Measurements from ENCODE around the gene F13A1. TPM values are rescaled to one million over a fixed set of nuclear protein-coding genes. Genes with fewer than 3 reads are reported as not detected.

F13A1 gene
- 10 to 100 TPM in 3 of 6 donors, 1 to 10 TPM in 3; 1.7 to 58.7 (median 17.9) TPM for total RNA-seq
- 10 to 100 TPM in 1 of 2 donors, 1 to 10 TPM in 1; 7.3 to 13.5 TPM for polyA plus RNA-seq

- Histone ChIP-seq H3K27me3 (no peaks in the 10 kb centered on the region), H3K9me3 (no peaks in the 10 kb centered on the region), H3K4me3 (peak within 1 kb of the TSS in 1 of 4 donors; percentile 27), H3K27ac (no peak within 1 kb of the TSS), H3K4me1 (no peaks in the 10 kb centered on the region), H3K36me3 (no peaks in the 10 kb centered on the region)
- ATAC-seq (peak in 3 of 4 donors; percentile 36 to 65 (median 61)), FAIRE-seq (no peak), DNase-seq (peak in 2 of 6 donors; percentile 22 to 69)
- WGBS, 2 donors, result 1 to 3% methylated on average over 34 to 39 of the region's 39 CpGs
- intact Hi-C loops (cut with DNase I), result no loop called here
- TF ChIP-seq, protein P1, sequence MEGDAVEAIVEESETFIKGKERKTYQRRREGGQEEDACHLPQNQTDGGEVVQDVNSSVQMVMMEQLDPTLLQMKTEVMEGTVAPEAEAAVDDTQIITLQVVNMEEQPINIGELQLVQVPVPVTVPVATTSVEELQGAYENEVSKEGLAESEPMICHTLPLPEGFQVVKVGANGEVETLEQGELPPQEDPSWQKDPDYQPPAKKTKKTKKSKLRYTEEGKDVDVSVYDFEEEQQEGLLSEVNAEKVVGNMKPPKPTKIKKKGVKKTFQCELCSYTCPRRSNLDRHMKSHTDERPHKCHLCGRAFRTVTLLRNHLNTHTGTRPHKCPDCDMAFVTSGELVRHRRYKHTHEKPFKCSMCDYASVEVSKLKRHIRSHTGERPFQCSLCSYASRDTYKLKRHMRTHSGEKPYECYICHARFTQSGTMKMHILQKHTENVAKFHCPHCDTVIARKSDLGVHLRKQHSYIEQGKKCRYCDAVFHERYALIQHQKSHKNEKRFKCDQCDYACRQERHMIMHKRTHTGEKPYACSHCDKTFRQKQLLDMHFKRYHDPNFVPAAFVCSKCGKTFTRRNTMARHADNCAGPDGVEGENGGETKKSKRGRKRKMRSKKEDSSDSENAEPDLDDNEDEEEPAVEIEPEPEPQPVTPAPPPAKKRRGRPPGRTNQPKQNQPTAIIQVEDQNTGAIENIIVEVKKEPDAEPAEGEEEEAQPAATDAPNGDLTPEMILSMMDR (IDR thresholded peaks at IDR 0.05), result no peak
These were observed at the start of gene F13A1 for GRCh38 chr6:6319952-6320811. F13A1 (minus strand) TSS chr6:6320662; CDS start chr6:6318664, 1,998 bp downstream.

- Histone ChIP-seq H3K27ac (no peak overlapping the region), H3K36me3 (no peaks in the 10 kb centered on the region), H3K9me3 (no peaks in the 10 kb centered on the region), H3K27me3 (no peaks in the 10 kb centered on the region), H3K4me3 (no peak overlapping the region), H3K4me1 (no peaks in the 10 kb centered on the region)
- FAIRE-seq (no peak), ATAC-seq (peak in 1 of 4 donors; percentile 14), DNase-seq (no peak)
- intact Hi-C loops (cut with DNase I), result no loop called here
- 71 to 79% methylated on average over 1 of the region's 1 CpG for WGBS, 2 donors
- TF ChIP-seq, protein P1 (IDR thresholded peaks at IDR 0.05), result no peak
These were observed 48.2 kb upstream of the F13A1 start for GRCh38 chr6:6368684-6369052.

DNA sequence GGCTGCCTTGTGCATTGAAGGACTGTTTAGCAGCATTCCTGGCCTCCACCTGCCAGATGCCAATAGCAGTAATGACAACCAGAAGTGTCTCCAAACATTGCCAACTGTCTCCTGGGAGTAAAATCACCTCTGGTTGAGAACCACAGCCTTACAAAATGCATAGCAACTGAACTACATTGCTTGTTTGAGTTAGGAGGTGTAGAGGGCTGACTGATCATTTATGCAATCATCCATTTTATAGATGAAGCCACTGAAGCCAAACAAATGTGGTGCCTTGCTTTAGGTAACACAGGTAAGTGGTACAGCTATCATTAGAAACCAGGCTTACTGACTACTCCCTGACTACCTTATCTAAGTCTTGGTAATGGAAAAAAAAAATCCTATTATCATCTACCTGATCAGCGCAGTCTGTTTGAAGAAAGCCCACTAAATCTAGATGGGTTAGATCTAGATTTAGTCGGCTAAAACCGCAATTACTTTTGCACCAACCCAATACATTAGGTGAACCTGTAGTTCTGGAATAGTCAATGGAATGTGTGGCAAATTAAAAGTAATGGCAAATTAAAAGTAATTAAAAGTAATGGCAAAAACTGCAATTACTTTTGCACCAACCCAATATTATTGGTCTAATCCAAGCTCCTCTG is 47.7 kb upstream of the F13A1 start:
- no peak for FAIRE-seq
- H3K36me3 ChIP-seq, result no peaks in the 10 kb centered on the region
- H3K9me3 ChIP-seq, result no peaks in the 10 kb centered on the region
- intact Hi-C loops (cut with DNase I), result no loop called here
- TF ChIP-seq, protein P1 (IDR thresholded peaks at IDR 0.05), result no peak
- peak in 2 of 4 donors; percentile 53 to 71 for ATAC-seq
- H3K4me1 ChIP-seq, result no peaks in the 10 kb centered on the region
- no peak for DNase-seq
- H3K27ac ChIP-seq, result no peak overlapping the region
- no peak overlapping the region for H3K4me3 ChIP-seq
- no peaks in the 10 kb centered on the region for H3K27me3 ChIP-seq
- 82 to 87% methylated on average over 3 of the region's 3 CpGs for WGBS, 2 donors

DNA sequence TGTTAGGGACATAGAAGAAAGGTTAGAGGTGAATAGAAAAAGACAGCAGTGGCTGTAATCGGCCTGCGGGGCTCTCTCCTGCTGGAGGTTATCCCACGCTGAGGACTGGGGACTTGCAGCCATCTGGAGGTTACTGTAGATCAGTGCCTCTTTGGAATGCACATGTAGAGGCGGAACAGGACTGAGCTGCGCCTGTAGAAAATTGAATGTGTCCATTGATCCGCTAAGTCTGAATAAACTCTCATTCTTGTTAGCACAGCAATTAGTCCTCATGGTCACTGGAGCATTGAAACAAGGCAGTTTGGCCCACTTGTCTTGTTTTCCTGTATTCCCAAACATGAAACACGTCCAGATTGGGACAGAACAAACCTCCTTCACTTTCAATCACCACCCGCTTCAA is 46.3 kb upstream of the F13A1 start:
- DNase-seq, result no peak
- no peaks in the 10 kb centered on the region for H3K9me3 ChIP-seq
- no peaks in the 10 kb centered on the region for H3K36me3 ChIP-seq
- TF ChIP-seq, protein P1 (IDR thresholded peaks at IDR 0.05), result no peak
- intact Hi-C loops (cut with DNase I), result no loop called here
- no peaks in the 10 kb centered on the region for H3K4me1 ChIP-seq
- no peak overlapping the region for H3K4me3 ChIP-seq
- no peak for FAIRE-seq
- no peak overlapping the region for H3K27ac ChIP-seq
- no peaks in the 10 kb centered on the region for H3K27me3 ChIP-seq
- ATAC-seq, result peak in 2 of 4 donors; percentile 49 to 73
- WGBS, 2 donors, result 35 to 43% methylated on average over 8 of the region's 8 CpGs

Data from pancreas (tissue), 10 donors.